Neural cell (in vitro differentiated cells): ENCODE measurements around the gene URB1. TPM values are rescaled to one million over a fixed set of nuclear protein-coding genes. Genes with fewer than 3 reads are reported as not detected.

Experiments used
- H2AFZ ChIP-seq: fragments of 200-600, 300-800 bp; sonication (generic), shearing (Covaris generic); 2 replicates; pipeline ENCODE4 v1.6.0; 2014; ENCODE audit warnings: low read depth, mild to moderate bottlenecking, antibody characterized with exemption, low read length, moderate library complexity
- H3F3A ChIP-seq: fragments of 200-600 bp; shearing (Covaris generic); 2 replicates; pipeline ENCODE4 v1.6.1; 2016; ENCODE audit warnings: mild to moderate bottlenecking, moderate library complexity, mixed read lengths, antibody characterized with exemption, low read length; ENCODE audit not compliant: insufficient read depth, poor library complexity, severe bottlenecking
- H3K27ac ChIP-seq: fragments of 200-600, 300-800 bp; sonication (generic), shearing (Covaris generic); 2 replicates; pipeline ENCODE4 v1.5.1; 2014; ENCODE audit warnings: mild to moderate bottlenecking, low read length, moderate library complexity
- H3K27me3 ChIP-seq: fragments of 300-800, 200-600 bp; sonication (generic), shearing (Covaris generic); 2 replicates; pipeline ENCODE4 v1.6.0; 2014; ENCODE audit warnings: mild to moderate bottlenecking, low read depth, low read length, moderate library complexity; ENCODE audit not compliant: insufficient read depth
- H3K36me3 ChIP-seq: fragments of 300-800, 200-600 bp; sonication (generic), shearing (Covaris generic); 2 replicates; pipeline ENCODE4 v1.5.1; 2014; ENCODE audit warnings: mild to moderate bottlenecking, antibody characterized with exemption, low read length, moderate library complexity; ENCODE audit not compliant: insufficient read depth
- H3K4me2 ChIP-seq: fragments of 300-800, 200-600 bp; sonication (generic), shearing (Covaris generic); 2 replicates; pipeline ENCODE4 v1.6.0; 2014; ENCODE audit warnings: mild to moderate bottlenecking, low read length
- H3K4me3 ChIP-seq: fragments of 300-800, 200-600 bp; sonication (generic), shearing (Covaris generic); 2 replicates; pipeline ENCODE4 v1.5.1; 2014; ENCODE audit warnings: mild to moderate bottlenecking, low read length, moderate library complexity
- H3K79me2 ChIP-seq: fragments of 200-600 bp; shearing (Covaris generic); replicated peaks from 2 replicates; pipeline ENCODE4 v1.6.0; 2014; ENCODE audit warnings: mild to moderate bottlenecking, low read length, moderate library complexity; ENCODE audit not compliant: insufficient read depth
- H3K9ac ChIP-seq: fragments of 300-800, 200-600 bp; sonication (generic), shearing (Covaris generic); 2 replicates; pipeline ENCODE4 v1.6.1; 2016; ENCODE audit warnings: mild to moderate bottlenecking, low read length, mixed read lengths
- H3K9me2 ChIP-seq: fragments of 200-600 bp; shearing (Covaris generic); 2 replicates; pipeline ENCODE4 v1.6.1; 2016; ENCODE audit warnings: mild to moderate bottlenecking, low read length, mixed read lengths; ENCODE audit not compliant: insufficient read depth
- H3K9me3 ChIP-seq: fragments of 200-600, 300-800 bp; sonication (generic), shearing (Covaris generic); 2 replicates; pipeline ENCODE4 v1.6.1; 2016; ENCODE audit warnings: mild to moderate bottlenecking, mixed run types, low read length, moderate library complexity, mixed read lengths
- H4K20me1 ChIP-seq: fragments of 200-600 bp; shearing (Covaris generic); 2 replicates; pipeline ENCODE4 v1.6.1; 2016; ENCODE audit warnings: mild to moderate bottlenecking, mixed run types; ENCODE audit not compliant: insufficient read depth
- EP300 ChIP-seq: fragments of 450-650 bp; conservative IDR thresholded peaks from 2 replicates; pipeline ENCODE4 v1.6.1; 2014; ENCODE audit warnings: antibody characterized with exemption, mild to moderate bottlenecking, moderate library complexity; ENCODE audit not compliant: poor library complexity, severe bottlenecking
- EZH2 ChIP-seq: fragments of 200-600, 300-800 bp; shearing (Covaris generic), sonication (generic); IDR thresholded peaks from 2 replicates; pipeline ENCODE4 v1.6.1; 2014; ENCODE audit warnings: antibody characterized with exemption, low read length, borderline replicate concordance, mild to moderate bottlenecking; ENCODE audit not compliant: insufficient read depth, poor library complexity, severe bottlenecking
- MXI1 ChIP-seq: fragments of 450-650 bp; conservative IDR thresholded peaks from 2 replicates; pipeline ENCODE4 v1.6.1; 2014; ENCODE audit warnings: antibody characterized with exemption, mild to moderate bottlenecking; ENCODE audit not compliant: poor library complexity, severe bottlenecking
- POLR2AphosphoS5 ChIP-seq: IDR thresholded peaks from 2 replicates; pipeline ENCODE4 v1.6.1; 2012
- RAD21 ChIP-seq: fragments of 450-650 bp; conservative IDR thresholded peaks from 2 replicates; pipeline ENCODE4 v1.6.1; 2014; ENCODE audit warnings: antibody characterized with exemption, mild to moderate bottlenecking, moderate library complexity
- SMC3 ChIP-seq: fragments of 450-650 bp; conservative IDR thresholded peaks from 2 replicates; pipeline ENCODE4 v1.6.1; 2014; ENCODE audit warnings: antibody characterized with exemption, mild to moderate bottlenecking, moderate library complexity; ENCODE audit not compliant: poor library complexity
- TAF1 ChIP-seq: IDR thresholded peaks from 2 replicates; pipeline ENCODE4 v1.6.1; 2012; ENCODE audit warnings: low read depth
- polyA plus RNA-seq: library from polyadenylated mRNA; depleted of rRNA; stranded (reverse); fragments of >200 nt; gene quantifications from 2 replicates; pipeline ENCODE4 v1.2.3, GENCODE V29; 2014
- small RNA-seq, 3 experiments: library from RNA; depleted of rRNA; stranded (forward); fragments of <200 nt; gene quantifications; one replicate each; pipeline ENCODE3, GENCODE V24; 2012
- TF ChIP-seq, protein P1 (sequence below): fragments of 450-650 bp; IDR thresholded peaks from 2 replicates; pipeline ENCODE4 v1.5.1; 2014; ENCODE audit warnings: antibody characterized with exemption, mild to moderate bottlenecking, moderate library complexity; ENCODE audit not compliant: poor library complexity, severe bottlenecking
- TF ChIP-seq, protein P2 (sequence below): IDR thresholded peaks from 2 replicates; pipeline ENCODE4 v1.6.1; 2012; ENCODE audit warnings: borderline replicate concordance

URB1 gene
- polyA plus RNA-seq, 1 donor from 2014 or later = 4.4 TPM

DNA sequence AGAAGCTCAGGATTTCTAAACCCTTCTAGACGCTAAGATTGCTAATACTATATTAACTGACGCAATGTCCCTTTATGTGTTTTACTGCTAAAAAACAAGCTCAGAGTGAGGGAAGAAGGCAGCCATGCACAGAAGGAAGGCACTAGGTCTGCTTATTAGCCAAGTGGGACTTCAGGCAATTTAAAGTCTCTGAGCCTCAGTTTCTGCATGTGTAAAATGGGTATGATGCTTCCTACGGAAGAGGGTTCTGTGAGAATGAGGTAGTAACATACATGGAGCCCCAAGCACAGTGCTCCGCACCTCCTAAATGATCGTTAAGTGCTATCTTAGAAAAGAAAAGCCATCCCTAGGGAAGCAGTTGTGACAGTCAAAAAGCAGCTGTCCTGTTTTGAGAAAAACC lies 130.9 kb downstream of the URB1 start:
- no peaks in the 10 kb centered on the region for H3F3A ChIP-seq
- no peaks in the 10 kb centered on the region for H4K20me1 ChIP-seq
- no peaks in the 10 kb centered on the region for H3K27me3 ChIP-seq
- TF ChIP-seq, protein P1, sequence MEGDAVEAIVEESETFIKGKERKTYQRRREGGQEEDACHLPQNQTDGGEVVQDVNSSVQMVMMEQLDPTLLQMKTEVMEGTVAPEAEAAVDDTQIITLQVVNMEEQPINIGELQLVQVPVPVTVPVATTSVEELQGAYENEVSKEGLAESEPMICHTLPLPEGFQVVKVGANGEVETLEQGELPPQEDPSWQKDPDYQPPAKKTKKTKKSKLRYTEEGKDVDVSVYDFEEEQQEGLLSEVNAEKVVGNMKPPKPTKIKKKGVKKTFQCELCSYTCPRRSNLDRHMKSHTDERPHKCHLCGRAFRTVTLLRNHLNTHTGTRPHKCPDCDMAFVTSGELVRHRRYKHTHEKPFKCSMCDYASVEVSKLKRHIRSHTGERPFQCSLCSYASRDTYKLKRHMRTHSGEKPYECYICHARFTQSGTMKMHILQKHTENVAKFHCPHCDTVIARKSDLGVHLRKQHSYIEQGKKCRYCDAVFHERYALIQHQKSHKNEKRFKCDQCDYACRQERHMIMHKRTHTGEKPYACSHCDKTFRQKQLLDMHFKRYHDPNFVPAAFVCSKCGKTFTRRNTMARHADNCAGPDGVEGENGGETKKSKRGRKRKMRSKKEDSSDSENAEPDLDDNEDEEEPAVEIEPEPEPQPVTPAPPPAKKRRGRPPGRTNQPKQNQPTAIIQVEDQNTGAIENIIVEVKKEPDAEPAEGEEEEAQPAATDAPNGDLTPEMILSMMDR = no peak
- TF ChIP-seq RAD21 (no peak), TAF1 (no peak), SMC3 (no peak), EP300 (no peak), EZH2 (no peak), POLR2AphosphoS5 (no peak), MXI1 (no peak)
- TF ChIP-seq, protein P2, sequence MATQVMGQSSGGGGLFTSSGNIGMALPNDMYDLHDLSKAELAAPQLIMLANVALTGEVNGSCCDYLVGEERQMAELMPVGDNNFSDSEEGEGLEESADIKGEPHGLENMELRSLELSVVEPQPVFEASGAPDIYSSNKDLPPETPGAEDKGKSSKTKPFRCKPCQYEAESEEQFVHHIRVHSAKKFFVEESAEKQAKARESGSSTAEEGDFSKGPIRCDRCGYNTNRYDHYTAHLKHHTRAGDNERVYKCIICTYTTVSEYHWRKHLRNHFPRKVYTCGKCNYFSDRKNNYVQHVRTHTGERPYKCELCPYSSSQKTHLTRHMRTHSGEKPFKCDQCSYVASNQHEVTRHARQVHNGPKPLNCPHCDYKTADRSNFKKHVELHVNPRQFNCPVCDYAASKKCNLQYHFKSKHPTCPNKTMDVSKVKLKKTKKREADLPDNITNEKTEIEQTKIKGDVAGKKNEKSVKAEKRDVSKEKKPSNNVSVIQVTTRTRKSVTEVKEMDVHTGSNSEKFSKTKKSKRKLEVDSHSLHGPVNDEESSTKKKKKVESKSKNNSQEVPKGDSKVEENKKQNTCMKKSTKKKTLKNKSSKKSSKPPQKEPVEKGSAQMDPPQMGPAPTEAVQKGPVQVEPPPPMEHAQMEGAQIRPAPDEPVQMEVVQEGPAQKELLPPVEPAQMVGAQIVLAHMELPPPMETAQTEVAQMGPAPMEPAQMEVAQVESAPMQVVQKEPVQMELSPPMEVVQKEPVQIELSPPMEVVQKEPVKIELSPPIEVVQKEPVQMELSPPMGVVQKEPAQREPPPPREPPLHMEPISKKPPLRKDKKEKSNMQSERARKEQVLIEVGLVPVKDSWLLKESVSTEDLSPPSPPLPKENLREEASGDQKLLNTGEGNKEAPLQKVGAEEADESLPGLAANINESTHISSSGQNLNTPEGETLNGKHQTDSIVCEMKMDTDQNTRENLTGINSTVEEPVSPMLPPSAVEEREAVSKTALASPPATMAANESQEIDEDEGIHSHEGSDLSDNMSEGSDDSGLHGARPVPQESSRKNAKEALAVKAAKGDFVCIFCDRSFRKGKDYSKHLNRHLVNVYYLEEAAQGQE = no peak
- no peak overlapping the region for H3K4me3 ChIP-seq
- no peaks in the 10 kb centered on the region for H3K79me2 ChIP-seq
- H3K9me2 ChIP-seq = no peaks in the 10 kb centered on the region
- H2AFZ ChIP-seq = no peak overlapping the region
- H3K9ac ChIP-seq = no peak overlapping the region
- no peak overlapping the region for H3K4me2 ChIP-seq
- H3K9me3 ChIP-seq = no peaks in the 10 kb centered on the region
- no peaks in the 10 kb centered on the region for H3K36me3 ChIP-seq
- H3K27ac ChIP-seq = no peak overlapping the region

Small RNA genes within 50 kb of the gene (small RNA-seq; reads per million reads assigned to genes)
- gene SNORA80A = 25.3 to 31.5 (median 29.5) reads per million in 3 experiments

Other genes with a start within 250 kb of the URB1 start
- 15.9 and 21.8 TPM in 2 replicates for gene MIS18A, start 114.0 kb downstream of the URB1 start, polyA plus RNA-seq
- not detected in 2 replicates for gene MRAP, start 94.2 kb downstream of the URB1 start, polyA plus RNA-seq
- 0.48 and 2.1 TPM in 2 replicates for gene EVA1C, start 19.7 kb upstream of the URB1 start, polyA plus RNA-seq
- 1.7 and 2.1 TPM in 2 replicates for gene TCP10L, start 192.5 kb upstream of the URB1 start, polyA plus RNA-seq
- 101 and 105 TPM in 2 replicates for gene CFAP298, start 219.4 kb upstream of the URB1 start, polyA plus RNA-seq